HG03432 (cell line): ENCODE measurements around the gene CD79B.
"Not testable (repeated sequence)": the region's sequence is repeated elsewhere in the genome, so short reads cannot be mapped to it uniquely, and the experiment has no call there.

ENCODE experiments used
- ATAC-seq: cut with Tn5 transposase; IDR thresholded peaks from one replicate; pipeline ENCODE4 v1.9.1; 2021; ENCODE audit warnings: mild to moderate bottlenecking, moderate library complexity; ENCODE audit not compliant: unreplicated experiment

CD79B gene

GRCh38 chr17:63934183-63935112 lies 2.3 kb upstream of the CD79B start:
- no peak for ATAC-seq

GRCh38 chr17:63933598-63933997 lies 1.5 kb upstream of the CD79B start:
- ATAC-seq = no peak

- peak; percentile 12 for ATAC-seq
Observed at GRCh38 chr17:63932721-63933120, 590 bp upstream of the CD79B start.

DNA sequence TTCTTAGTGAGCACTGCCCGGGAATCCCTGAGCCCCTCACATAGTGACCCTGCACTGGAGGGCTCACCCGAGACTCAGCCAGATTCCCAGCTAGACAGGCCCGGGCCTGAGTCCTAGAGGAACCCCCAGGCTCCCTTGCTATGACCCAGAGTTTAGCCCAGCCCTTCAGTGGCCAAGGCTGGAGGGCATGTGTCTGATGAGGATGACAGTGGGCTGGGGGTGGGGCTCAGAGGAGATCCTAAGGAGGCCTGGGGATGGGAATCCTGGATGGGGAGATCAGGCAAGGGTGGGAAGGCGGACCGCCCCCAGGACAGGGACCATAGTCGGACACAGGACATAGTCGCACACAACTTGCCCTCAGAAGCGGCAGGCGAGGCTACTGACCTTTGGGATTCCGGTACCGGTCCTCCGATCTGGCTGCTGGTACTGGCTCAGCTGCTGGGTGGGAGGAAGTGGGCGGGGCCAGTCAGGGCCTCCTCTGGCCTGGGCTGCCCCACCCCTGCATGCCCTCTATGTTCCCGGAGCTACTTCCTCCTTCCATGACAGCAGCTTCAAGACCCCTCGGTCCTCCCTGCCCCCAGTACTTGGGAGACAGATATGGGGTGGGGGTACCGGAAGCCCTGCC lies 1.1 kb downstream of the CD79B start:
- ATAC-seq = no peak

- no peak for ATAC-seq
Observed at GRCh38 chr17:63929860-63930766, 2.0 kb downstream of the CD79B start.

DNA sequence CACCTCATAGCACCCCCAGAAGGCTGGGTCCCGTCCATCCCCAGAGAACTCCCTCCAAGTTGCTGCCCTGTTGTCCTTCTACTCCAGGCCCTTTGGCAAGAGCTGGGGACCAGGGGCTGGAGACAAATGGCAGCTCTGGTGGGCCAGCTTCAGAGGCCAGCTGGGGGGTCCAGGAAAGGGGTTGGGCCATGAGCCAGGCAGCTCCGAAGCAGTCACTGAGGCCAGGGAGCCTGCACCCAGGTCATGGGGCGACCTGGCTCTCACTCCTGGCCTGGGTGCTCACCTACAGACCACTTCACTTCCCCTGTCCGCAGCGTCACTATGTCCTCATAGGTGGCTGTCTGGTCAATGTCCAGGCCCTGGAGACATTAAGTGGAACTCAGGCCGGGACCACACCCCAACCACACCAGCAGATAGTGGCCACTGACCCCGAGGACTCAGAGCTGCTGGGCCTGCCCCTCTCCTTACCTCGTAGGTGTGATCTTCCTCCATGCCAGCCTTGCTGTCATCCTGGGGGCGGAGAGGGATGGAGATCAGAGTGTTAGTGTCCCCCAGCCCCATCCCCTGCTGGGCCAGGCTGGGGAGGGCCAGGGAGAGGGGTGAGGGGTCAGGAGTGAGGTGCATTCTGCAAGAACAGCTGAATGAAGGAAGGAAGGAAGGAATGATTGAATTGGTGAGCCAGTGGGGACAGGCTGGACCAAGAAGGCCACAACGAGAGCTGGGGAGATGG lies 3.0 kb downstream of the CD79B start:
- no peak for ATAC-seq

DNA sequence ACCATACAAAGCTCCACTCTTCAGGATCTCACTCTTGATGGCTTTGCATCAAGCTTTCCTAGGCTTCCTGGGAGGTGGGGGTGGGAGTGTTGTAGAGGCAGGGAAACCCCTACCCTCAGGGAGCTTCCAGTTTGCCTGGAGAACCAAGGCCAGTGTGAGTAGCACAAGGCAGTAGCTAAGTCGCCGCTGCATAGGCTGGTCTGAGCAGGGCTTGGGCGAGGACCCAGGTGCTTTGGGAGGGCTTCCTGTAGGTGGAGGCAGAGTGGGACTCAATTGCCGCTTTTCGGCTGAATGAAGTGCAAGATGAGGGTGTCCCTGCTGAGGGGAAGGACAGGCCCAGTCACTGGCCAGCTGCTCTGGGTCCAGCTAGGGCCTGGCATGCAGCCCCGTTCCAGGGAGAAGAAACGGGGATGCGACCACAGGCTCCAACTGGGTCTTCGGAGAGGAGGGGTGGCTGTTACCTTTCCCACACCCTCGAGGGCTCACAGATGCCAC lies 3.9 kb downstream of the CD79B start:
- no peak for ATAC-seq

DNA sequence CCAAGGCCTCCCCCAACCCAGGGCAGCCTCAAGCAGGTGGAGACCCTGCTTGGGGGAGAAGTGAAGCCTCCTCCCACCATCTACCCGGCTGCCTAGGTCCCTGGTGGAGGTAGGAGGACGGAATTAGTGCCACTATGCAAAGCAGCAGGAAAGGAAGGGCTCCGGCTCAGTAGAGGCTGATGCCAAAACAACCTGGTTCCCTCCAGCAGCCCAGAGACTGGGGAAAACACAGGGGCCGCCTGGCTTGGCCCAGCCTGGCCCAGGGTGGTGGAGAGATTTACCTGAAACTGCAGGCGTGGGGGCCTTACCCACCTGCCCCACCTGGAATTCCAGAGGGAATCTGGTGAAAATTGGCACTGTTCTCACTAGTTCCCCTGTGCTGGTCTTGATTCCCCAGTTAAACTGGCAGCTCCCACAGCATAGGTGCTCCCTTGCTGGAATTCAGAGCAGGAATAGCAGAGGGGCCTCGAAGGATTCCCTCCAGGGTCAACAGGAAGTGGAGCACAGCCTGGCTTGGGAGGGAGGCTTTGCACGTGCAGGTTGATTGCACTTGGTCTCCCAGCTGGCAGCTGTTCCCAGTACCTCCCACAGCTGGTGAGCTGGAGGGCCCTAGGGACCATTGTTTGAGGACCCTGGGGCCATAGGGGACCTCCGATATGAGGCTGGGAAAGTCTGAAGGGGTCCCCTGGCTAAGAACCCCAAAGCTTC lies 4.5 kb downstream of the CD79B start:
- ATAC-seq = no peak

GRCh38 chr17:63926164-63926563 lies 6.0 kb downstream of the CD79B start:
- no peak for ATAC-seq

DNA sequence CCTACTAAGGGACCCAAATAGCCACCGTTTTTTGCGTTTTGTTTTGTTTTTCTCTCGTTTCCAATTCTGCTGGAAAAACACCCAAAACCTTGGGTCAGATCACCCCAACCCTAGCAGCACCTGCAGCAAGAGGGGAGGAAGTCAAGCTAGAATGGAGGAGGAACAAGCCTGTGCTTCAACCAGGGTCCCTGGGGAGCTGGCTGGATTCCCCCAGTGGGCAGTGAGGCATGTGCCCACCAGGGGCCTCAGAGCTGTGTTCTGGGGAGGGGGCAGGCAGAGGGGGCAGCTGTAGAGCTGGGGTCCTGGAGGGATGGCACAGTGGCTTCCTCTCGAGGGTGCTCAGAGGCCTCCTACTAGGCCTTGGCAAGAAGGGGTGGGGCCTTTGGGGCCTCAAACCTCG lies 6.5 kb downstream of the CD79B start:
- no peak for ATAC-seq

DNA sequence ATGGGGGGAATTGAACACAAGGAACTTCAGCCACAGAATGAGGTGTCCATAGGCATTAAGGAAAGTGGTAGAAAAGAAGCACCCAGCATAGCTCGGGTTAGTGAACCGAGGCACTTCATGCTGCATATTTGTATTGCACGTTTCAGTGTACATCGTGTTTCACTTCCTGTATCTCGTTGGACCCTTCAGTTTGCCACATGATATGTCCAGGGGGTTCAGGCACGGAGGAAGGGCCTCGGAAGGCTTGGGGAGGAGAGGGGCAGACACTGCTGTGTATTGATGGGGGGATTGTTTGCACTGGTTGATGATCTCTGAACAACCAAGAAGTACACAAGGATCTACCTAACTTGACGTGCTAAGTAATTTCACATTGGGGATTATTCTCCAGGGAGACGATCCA lies 9.7 kb downstream of the CD79B start:
- ATAC-seq = peak; percentile 51

DNA sequence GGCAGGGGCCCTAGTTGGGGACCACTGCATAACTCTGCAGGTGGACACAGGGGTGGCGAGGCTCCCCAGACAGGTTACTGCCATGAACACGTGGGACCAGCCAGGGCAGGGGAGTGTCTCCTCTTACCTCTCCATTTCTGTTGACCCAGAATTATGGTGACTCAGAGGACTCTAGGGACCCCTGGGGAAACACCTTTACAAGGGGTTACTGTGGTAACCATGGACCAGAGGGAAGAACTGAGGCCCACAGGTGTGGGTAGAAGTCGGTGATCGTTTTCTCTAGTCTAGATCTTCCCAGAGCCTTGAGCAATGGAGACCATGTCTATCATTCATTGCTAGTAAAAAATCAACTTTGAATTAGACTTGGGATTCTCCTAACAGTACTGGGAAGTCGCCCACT lies 11.4 kb downstream of the CD79B start:
- not testable (repeated sequence) for ATAC-seq

- ATAC-seq = not testable (repeated sequence)
Observed at GRCh38 chr17:63920050-63920449, 12.1 kb downstream of the CD79B start.

DNA sequence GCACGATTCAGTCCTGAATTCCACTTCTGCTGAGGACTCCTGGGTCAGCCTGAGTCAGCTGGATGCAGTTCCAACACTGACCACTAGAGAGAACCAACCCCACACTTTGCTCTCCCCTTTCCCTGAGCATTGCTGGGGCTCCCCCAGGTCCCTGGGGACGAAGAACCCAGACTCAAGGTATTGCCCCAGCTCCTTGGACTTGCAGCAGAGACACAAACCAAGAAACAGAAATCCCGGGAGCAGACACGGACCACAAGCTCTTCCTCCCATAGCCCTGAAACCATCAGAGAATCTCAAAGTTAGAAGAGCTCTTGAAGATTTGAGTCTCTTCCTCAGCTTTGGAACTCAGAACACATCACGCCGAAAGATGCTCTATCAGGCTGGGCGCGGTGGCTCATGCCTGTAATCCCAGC lies 12.8 kb downstream of the CD79B start:
- ATAC-seq = peak; percentile 56

GRCh38 chr17:63918789-63919305 lies 13.3 kb downstream of the CD79B start, which contains the start of gene GH1:
GH1 (minus strand) TSS chr17:63918839; CDS start chr17:63918776, 63 bp downstream.
- not testable (repeated sequence) for ATAC-seq

DNA sequence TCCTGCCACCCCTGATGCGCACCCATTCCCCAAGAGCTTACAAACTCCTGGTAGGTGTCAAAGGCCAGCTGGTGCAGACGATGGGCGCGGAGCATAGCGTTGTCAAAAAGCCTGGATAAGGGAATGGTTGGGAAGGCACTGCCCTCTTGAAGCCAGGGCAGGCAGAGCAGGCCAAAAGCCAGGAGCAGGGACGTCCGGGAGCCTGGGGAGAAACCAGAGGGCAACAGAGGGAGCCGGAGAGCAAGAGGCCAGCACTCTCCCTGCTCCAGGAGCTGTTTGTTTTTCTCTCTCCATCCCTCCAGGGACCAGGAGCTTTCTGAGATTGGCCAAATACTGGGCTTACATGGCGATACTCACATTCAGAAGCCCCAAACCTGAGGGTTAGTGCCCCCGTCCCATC lies 13.8 kb downstream of the CD79B start:
- ATAC-seq = no peak

DNA sequence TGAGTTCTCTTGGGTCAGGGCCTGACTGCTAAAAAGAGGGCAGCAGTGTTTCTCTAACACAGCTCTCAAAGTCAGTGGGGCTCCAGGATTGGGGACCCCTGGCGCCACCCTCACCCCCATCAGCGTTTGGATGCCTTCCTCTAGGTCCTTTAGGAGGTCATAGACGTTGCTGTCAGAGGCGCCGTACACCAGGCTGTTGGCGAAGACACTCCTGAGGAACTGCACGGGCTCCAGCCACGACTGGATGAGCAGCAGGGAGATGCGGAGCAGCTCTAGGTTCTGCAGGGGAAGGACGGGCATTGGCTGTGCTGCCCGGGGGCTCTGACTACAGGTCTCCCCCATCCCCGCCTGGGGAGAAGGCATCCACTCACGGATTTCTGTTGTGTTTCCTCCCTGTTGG lies 14.5 kb downstream of the CD79B start:
- no peak for ATAC-seq

GRCh38 chr17:63917206-63917605 lies 14.9 kb downstream of the CD79B start:
- ATAC-seq = not testable (repeated sequence)

DNA sequence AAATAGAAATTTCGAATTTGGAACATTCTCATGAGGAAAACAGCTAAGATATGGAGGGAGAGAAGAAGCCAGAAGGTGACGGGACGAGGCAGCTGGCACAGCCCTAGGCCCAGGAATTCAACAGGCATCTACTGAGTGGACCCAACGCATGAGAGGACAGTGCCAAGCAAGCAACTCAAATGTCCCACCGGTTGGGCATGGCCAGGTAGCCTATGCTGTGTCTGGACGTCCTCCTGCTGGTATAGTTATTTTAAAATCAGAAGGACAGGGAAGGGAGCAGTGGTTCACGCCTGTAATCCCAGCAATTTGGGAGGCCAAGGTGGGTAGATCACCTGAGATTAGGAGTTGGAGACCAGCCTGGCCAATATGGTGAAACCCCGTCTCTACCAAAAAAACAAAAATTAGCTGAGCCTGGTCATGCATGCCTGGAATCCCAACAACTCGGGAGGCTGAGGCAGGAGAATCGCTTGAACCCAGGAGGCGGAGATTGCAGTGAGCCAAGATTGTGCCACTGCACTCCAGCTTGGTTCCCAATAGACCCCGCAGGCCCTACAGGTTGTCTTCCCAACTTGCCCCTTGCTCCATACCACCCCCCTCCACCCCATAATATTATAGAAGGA lies 15.5 kb downstream of the CD79B start:
- ATAC-seq = no peak
